ENCODE data around the gene TTLL9.
A peak's percentile ranks its signal among the peaks of the same experiment; 100 is the strongest.

TTLL9 gene

GRCh38 chr20:31951530-31952453, 81.4 kb downstream of the TTLL9 start, which contains the start of gene PDRG1:
PDRG1 (minus strand) TSS chr20:31952046; CDS start chr20:31951961, 85 bp downstream.
- DNase-seq: peak; percentile 99

- DNase-seq: no peak
These were observed 83.2 kb downstream of the TTLL9 start for GRCh38 chr20:31953556-31954148.

GRCh38 chr20:31954500-31954899, 84.1 kb downstream of the TTLL9 start:
- DNase-seq: no peak

- DNase-seq: peak; percentile 75
These were observed 86.4 kb downstream of the TTLL9 start for GRCh38 chr20:31956556-31957526.

GRCh38 chr20:31962761-31963160, 92.3 kb downstream of the TTLL9 start:
- peak; percentile 99 for DNase-seq

- no peak for DNase-seq
These were observed 93.5 kb downstream of the TTLL9 start for GRCh38 chr20:31963889-31964288.

GRCh38 chr20:31966991-31967655, 96.7 kb downstream of the TTLL9 start:
- DNase-seq: peak; percentile 70

- DNase-seq: peak; percentile 94
These were observed 97.4 kb downstream of the TTLL9 start, which contains the start of gene XKR7 for GRCh38 chr20:31967830-31968249. XKR7 (plus strand) TSS chr20:31968151; CDS start chr20:31968176, 25 bp downstream.

GRCh38 chr20:31968291-31969126, 98.1 kb downstream of the TTLL9 start:
- peak; percentile 71 for DNase-seq

GRCh38 chr20:31969991-31970390, 99.6 kb downstream of the TTLL9 start:
- DNase-seq: peak; percentile 20

- DNase-seq: no peak
These were observed 102.1 kb downstream of the TTLL9 start for GRCh38 chr20:31972471-31973021.

GRCh38 chr20:31974296-31974695, 103.9 kb downstream of the TTLL9 start:
- DNase-seq: no peak

- peak; percentile 74 for DNase-seq
These were observed 104.6 kb downstream of the TTLL9 start for GRCh38 chr20:31974951-31975487.

- no peak for DNase-seq
These were observed 105.4 kb downstream of the TTLL9 start for GRCh38 chr20:31975874-31976273.

GRCh38 chr20:31977080-31977479, 106.6 kb downstream of the TTLL9 start:
- no peak for DNase-seq

GRCh38 chr20:31979713-31980426, 109.4 kb downstream of the TTLL9 start:
- DNase-seq: no peak

- no peak for DNase-seq
These were observed 111.3 kb downstream of the TTLL9 start for GRCh38 chr20:31981784-31982183.

GRCh38 chr20:31984981-31985471, 114.6 kb downstream of the TTLL9 start:
- peak; percentile 50 for DNase-seq

GRCh38 chr20:31987744-31988143, 117.3 kb downstream of the TTLL9 start:
- peak; percentile 45 for DNase-seq

Measured in NCI-H69 (cell line).